B cell (primary cell): Measurements from ENCODE around the gene IFRD1.

Experiments
- EZH2 ChIP-seq: IDR thresholded peaks from 2 replicates; pipeline ENCODE4 v1.6.1; 2012; ENCODE audit warnings: borderline replicate concordance, low read depth, mild to moderate bottlenecking, moderate library complexity, low read length; ENCODE audit not compliant: insufficient read depth, poor library complexity, severe bottlenecking
- TF ChIP-seq, protein P1 (sequence below): fragments of 200-600 bp; IDR thresholded peaks from one replicate; pipeline ENCODE4 v1.8.0; 2022; ENCODE audit warnings: antibody characterized with exemption, mild to moderate bottlenecking

DNA sequence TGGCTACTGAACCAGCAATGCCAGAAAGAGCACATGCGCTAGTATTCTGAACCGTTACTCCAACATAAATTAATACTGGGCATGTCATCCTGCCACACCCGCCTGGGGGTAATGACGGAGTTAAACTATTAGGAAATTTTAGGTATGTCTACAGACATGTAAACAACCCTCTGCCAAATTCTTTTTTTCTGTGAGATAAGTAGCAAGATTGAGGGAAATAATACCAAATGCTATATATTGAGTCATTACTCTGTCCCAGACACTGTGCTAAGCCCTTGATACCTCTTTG lies 37.9 kb downstream of the IFRD1 start:
- TF ChIP-seq, protein P1, sequence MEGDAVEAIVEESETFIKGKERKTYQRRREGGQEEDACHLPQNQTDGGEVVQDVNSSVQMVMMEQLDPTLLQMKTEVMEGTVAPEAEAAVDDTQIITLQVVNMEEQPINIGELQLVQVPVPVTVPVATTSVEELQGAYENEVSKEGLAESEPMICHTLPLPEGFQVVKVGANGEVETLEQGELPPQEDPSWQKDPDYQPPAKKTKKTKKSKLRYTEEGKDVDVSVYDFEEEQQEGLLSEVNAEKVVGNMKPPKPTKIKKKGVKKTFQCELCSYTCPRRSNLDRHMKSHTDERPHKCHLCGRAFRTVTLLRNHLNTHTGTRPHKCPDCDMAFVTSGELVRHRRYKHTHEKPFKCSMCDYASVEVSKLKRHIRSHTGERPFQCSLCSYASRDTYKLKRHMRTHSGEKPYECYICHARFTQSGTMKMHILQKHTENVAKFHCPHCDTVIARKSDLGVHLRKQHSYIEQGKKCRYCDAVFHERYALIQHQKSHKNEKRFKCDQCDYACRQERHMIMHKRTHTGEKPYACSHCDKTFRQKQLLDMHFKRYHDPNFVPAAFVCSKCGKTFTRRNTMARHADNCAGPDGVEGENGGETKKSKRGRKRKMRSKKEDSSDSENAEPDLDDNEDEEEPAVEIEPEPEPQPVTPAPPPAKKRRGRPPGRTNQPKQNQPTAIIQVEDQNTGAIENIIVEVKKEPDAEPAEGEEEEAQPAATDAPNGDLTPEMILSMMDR = no peak
- TF ChIP-seq EZH2 = no peak
